Left ventricle myocardium inferior (tissue), 1 donor: ENCODE results near the gene KLHDC8B. TPM values are rescaled to one million over a fixed set of nuclear protein-coding genes. Genes with fewer than 3 reads are reported as not detected.

ENCODE experiments used
- DNase-seq: peaks from one replicate; pipeline ENCODE4 v3.0.0-alpha.2; 2020
- H3K27ac ChIP-seq: fragments of 200-600 bp; replicated peaks from 2 replicates; pipeline ENCODE4 v1.8.0; 2021
- H3K27me3 ChIP-seq: fragments of 200-600 bp; 2 replicates; pipeline ENCODE4 v1.8.0; 2021; ENCODE audit warnings: low read depth
- H3K36me3 ChIP-seq: fragments of 200-600 bp; 2 replicates; pipeline ENCODE4 v1.8.0; 2021
- H3K4me1 ChIP-seq: fragments of 200-600 bp; 2 replicates; pipeline ENCODE4 v1.8.0; 2021
- H3K4me3 ChIP-seq: fragments of 200-600 bp; 2 replicates; pipeline ENCODE4 v1.8.0; 2021; ENCODE audit warnings: mild to moderate bottlenecking, moderate library complexity
- H3K9me3 ChIP-seq: fragments of 200-600 bp; replicated peaks from 2 replicates; pipeline ENCODE4 v1.8.0; 2021
- CTCF ChIP-seq: fragments of 200-600 bp; IDR thresholded peaks from 2 replicates; pipeline ENCODE4 v1.8.0; 2021; ENCODE audit warnings: antibody characterized with exemption, mild to moderate bottlenecking, borderline replicate concordance
- intact Hi-C: fragments of 100-400 bp; cut with micrococcal nuclease; formaldehyde crosslinking; loops from one replicate; pipeline ENCODE4 v1.11.0; 2022
- total RNA-seq: library from RNA; stranded (reverse); fragmentation: NEBNext Ultra II Directional; extraction: Animal tissue kit (Norgen Biotek cat#: 25700); gene quantifications from one replicate; pipeline ENCODE4 v1.2.1, GENCODE V29; 2021
- donor health status: DM: no; HTN: yes; CAD: no; lungs with severe emphysema.

The KLHDC8B gene
- total RNA-seq, 1 donor from 2014 or later, result 92.5 TPM

GRCh38 chr3:49158792-49159191 lies 12.6 kb upstream of the KLHDC8B start:
- intact Hi-C loops, result no loop called here
- Histone ChIP-seq H3K27me3 (no peaks in the 10 kb centered on the region), H3K36me3 (peaks cover 17% of the 10 kb centered on the region), H3K4me3 (no peak overlapping the region), H3K4me1 (no peaks in the 10 kb centered on the region), H3K9me3 (no peaks in the 10 kb centered on the region), H3K27ac (no peak overlapping the region)
- no peak for TF ChIP-seq CTCF
- no peak for DNase-seq

DNA sequence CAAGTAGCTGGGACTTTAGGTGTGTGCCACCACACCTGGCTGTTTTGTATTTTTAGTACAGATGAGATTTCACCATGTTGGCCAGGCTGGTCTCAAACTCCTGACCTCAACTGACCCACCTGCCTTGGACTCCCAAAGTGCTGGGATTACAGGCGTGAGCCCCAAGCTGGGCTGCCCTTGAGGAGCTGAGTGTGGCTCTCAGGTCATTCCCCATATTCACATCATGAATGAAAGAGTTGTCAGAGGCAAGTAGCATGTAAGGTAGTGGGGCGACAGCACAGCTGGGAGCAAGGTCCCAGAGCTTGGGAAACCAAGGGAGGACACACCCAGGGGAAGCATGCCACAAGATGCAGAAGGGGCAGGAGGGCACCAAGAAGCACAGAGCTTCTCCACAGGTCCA lies 10.2 kb upstream of the KLHDC8B start:
- intact Hi-C loops, result no loop called here
- TF ChIP-seq CTCF, result no peak

DNA sequence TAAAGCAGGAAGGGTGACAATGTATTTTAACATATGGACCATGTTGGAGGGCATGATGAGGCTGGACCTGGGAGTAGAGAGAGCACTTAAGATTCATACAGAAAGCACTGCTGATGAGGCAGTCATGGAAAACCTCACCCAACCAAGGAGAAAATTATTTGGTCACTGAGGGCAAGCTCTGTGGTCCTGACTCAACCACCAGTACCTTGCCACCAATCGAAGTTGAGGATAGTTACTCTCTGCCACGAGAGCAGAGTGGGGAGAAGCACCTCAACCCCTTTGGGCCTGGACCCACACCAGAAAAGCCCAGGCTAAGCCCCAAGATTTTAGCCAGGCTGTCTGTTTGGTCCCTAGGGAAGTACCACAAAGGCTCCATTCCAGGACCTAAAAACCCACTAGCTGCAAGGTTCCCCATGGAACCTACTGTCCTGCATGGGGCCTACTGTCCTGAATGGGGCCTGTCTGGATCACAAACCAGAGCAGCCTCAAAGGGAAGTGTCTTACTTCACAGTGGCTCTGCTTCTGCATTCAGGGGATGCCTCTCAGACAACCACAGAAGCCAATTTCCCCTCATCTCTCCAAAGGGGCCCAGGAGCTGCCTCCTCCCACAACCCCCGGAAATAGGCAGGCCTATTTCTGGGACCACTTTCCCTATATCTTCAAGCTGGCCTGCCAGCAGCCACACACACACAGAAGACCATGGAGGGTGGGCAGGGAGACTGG lies 9.4 kb upstream of the KLHDC8B start:
- DNase-seq, result no peak
- Histone ChIP-seq H3K4me3 (no peak overlapping the region), H3K36me3 (peaks cover 22% of the 10 kb centered on the region), H3K4me1 (peaks cover 30% of the 10 kb centered on the region), H3K9me3 (no peaks in the 10 kb centered on the region), H3K27me3 (no peaks in the 10 kb centered on the region), H3K27ac (no peak overlapping the region)
- no peak for TF ChIP-seq CTCF
- intact Hi-C loops, result no loop called here

More for the DNA sequence above, 10.2 kb upstream of the KLHDC8B start:
- H3K27me3 ChIP-seq, result no peaks in the 10 kb centered on the region
- H3K9me3 ChIP-seq, result no peaks in the 10 kb centered on the region
- H3K4me3 ChIP-seq, result no peak overlapping the region
- DNase-seq, result no peak
- H3K27ac ChIP-seq, result no peak overlapping the region
- peaks cover 22% of the 10 kb centered on the region for H3K4me1 ChIP-seq
- H3K36me3 ChIP-seq, result peaks cover 22% of the 10 kb centered on the region

DNA sequence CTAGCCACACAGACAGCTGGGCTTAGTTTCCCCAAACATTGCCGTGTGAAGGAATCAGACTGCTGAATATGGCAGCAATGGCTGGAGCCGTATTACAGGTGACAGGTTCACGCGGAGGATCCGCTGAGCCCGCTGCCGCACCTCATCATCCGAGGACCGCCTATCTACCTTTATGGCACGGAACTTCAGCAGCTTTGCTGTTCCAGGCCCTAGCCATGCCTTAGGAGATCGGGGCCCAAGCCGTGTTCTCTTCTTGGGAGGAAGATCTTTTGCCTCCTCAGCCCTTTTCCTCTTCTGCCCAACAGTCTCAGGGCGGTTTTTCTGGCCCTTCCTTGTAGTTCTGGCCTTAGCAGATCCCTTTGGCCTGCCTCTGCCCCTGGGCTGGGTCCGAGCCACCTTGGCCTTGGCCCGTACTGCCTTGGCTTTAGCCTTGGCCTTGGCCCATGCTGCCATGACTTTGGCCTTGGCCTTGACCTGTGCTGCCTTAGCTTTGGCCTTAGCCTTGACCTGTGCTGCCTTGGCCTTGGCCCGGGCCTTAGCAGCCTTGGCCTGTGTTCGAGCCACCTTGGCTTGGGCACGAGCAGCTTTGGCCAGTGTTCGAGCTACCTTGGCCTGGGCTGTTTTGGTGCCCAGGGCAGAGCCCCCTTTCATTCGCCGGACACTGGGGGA lies 8.5 kb upstream of the KLHDC8B start:
- Histone ChIP-seq H3K4me1 (peaks cover 32% of the 10 kb centered on the region), H3K36me3 (peaks cover 22% of the 10 kb centered on the region), H3K27me3 (no peaks in the 10 kb centered on the region), H3K9me3 (no peaks in the 10 kb centered on the region), H3K27ac (no peak overlapping the region), H3K4me3 (no peak overlapping the region)
- intact Hi-C loops, result no loop called here
- DNase-seq, result no peak
- no peak for TF ChIP-seq CTCF

DNA sequence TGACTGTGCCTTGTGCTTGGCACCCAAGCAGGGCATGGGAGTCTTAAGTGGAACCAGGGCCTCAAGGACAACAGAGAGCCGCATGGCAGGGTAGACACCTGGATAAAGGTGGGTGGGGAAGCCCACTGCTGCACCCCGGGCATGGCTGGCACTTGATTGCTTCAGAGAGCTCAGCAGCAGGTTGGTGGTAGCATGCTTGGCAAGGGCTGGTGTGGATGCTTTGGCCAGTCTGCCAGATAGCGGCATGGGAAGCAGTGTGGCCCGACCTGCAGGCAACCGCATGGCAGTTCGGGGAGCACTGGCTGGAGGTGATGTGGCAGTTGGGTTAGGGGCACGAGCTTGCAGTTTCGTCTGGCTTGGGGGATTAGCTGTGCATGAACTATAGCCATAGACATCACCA lies 7.8 kb upstream of the KLHDC8B start:
- H3K4me1 ChIP-seq, result peaks cover 32% of the 10 kb centered on the region
- DNase-seq, result no peak
- H3K9me3 ChIP-seq, result no peaks in the 10 kb centered on the region
- no peaks in the 10 kb centered on the region for H3K27me3 ChIP-seq
- intact Hi-C loops, result no loop called here
- H3K27ac ChIP-seq, result no peak overlapping the region
- no peak for TF ChIP-seq CTCF
- peaks cover 22% of the 10 kb centered on the region for H3K36me3 ChIP-seq
- no peak overlapping the region for H3K4me3 ChIP-seq
